GM12864 (cell line): ENCODE data around the gene UBE3B.

Experiments
- DNase-seq: peaks from one replicate; pipeline ENCODE4 v3.0.0-alpha.2; 2011; ENCODE audit warnings: low read depth
- H3K4me3 ChIP-seq: 2 replicates; pipeline ENCODE4 v1.5.1; 2011; ENCODE audit warnings: mild to moderate bottlenecking, low read depth, low read length, control low read depth
- TF ChIP-seq, protein P1 (sequence below): IDR thresholded peaks from 2 replicates; pipeline ENCODE4 v1.5.1; 2011; ENCODE audit warnings: low read depth, mild to moderate bottlenecking, moderate library complexity, low read length, control low read depth, inconsistent platforms; ENCODE audit errors: missing control alignments

UBE3B gene

DNA sequence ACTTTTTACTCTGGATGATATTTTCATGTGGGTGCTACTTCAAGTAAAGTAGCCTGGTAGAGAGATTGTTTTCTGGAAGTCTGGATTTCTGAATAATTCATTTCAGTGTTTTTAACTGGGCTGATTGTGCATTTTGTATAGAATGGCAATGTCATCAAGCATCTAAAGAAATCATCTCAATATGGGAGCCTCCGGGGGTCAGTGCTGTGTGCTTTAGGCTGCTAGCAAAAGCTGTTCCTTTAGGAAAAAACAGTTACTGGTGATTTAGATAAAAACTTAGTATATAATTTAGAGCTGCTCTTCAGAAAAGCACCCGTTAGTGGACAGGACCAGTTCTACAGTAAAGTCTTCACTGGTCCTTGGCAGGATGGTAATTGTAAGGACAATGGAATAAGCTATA, 5.1 kb downstream of the UBE3B start:
- no peak for DNase-seq
- TF ChIP-seq, protein P1, sequence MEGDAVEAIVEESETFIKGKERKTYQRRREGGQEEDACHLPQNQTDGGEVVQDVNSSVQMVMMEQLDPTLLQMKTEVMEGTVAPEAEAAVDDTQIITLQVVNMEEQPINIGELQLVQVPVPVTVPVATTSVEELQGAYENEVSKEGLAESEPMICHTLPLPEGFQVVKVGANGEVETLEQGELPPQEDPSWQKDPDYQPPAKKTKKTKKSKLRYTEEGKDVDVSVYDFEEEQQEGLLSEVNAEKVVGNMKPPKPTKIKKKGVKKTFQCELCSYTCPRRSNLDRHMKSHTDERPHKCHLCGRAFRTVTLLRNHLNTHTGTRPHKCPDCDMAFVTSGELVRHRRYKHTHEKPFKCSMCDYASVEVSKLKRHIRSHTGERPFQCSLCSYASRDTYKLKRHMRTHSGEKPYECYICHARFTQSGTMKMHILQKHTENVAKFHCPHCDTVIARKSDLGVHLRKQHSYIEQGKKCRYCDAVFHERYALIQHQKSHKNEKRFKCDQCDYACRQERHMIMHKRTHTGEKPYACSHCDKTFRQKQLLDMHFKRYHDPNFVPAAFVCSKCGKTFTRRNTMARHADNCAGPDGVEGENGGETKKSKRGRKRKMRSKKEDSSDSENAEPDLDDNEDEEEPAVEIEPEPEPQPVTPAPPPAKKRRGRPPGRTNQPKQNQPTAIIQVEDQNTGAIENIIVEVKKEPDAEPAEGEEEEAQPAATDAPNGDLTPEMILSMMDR: no peak

DNA sequence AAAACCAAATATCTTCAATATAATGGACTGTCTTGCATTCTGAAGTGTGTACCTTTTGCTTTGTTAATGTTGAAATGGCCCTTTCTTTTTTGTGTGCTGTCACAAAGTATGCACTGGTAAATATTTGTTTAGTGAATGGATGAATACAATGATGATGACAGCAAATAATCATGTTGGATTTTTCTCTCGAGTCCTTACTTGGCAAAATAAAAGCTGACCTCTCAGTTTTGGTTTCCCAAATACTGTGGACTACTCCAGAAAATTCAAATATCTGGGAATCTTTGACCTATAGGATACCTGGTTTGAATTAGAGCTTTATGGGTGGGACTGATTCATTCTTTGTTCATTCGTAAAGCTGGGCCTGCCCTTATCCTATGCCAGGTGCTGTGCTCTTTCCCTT, 5.5 kb downstream of the UBE3B start:
- H3K4me3 ChIP-seq: no peak overlapping the region
- DNase-seq: no peak
- TF ChIP-seq, protein P1: no peak

More for the DNA sequence above, 5.1 kb downstream of the UBE3B start:
- no peak overlapping the region for H3K4me3 ChIP-seq

DNA sequence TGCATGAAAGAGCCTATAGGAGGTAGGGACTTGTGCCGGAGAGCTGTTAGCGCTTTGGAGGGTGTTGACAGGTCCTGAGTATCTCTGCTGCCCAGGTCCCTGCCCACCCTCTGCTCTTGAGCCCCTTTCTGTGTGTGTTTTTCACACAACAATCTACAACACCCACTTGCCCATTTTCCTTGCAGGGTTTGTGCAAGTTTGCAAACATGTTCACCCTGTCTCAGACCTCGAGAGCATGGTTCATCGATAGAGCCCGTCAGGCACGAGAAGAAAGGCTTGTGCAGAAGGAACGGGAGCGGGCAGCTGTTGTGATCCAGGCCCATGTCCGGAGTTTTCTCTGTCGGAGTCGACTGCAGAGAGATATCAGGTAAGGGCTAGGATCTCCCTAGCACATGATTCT, 5.9 kb downstream of the UBE3B start:
- TF ChIP-seq, protein P1: no peak
- H3K4me3 ChIP-seq: no peak overlapping the region
- DNase-seq: no peak

DNA sequence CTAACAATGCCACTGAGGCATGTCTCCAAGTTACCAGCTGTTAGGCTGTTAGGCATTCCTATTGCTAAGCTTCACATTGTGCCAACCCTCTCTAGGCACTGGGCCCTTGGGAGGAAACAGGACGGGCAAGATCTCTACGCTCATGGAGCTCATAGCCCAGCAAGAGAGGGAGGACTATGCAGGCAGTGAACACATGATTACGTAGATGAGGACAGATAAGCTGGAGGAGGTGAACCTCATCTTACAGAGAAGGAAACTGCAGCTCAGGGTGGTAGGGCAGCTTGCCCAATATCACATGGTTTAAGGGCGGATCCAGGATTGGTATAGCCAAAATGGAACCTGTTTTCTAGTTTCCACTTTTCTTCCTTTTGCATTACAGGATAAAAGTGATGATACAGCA, 7.8 kb downstream of the UBE3B start:
- TF ChIP-seq, protein P1: no peak
- DNase-seq: no peak
- no peak overlapping the region for H3K4me3 ChIP-seq

DNA sequence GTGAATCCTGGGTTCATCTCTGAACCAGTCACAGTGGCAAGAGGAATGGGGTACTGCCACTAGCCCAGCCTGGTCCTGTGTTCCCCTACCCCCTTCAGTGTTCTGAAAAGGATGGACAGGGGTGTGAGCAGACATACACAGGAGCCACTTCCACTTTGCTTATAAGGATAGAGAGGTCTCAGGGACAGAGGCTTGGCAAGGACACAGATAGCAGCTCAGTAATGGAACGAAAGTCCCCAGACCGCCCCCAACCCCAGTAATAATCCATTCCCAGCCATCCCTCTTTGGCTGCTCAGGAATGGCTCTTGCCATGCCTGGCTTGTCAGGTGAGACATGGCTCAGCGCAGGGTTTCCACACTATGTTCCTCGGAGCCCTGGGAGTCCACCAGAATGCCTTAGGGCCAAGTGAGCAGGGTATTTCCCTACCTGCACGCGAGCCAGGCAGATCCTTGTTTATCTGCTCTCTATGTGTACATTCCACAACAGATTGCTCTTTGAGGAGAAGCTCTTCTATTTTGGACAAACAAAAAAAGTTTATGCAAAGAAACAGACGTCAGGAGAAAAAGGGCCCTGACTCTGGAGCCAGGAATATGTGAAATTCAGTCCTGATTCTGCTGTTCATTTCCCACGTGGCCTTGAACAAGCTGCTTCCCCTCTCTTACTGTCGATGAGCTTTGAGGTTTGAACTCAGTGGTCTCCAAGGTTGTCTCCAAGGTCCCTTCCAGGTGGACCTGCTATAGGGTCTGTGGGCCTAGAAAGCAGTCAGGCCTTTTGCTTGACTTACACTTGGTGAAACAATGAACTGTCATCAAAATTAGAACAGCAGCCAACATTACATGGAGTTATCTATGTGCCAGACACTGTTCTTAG, 10.0 kb downstream of the UBE3B start:
- no peak overlapping the region for H3K4me3 ChIP-seq
- DNase-seq: no peak
- TF ChIP-seq, protein P1: no peak

DNA sequence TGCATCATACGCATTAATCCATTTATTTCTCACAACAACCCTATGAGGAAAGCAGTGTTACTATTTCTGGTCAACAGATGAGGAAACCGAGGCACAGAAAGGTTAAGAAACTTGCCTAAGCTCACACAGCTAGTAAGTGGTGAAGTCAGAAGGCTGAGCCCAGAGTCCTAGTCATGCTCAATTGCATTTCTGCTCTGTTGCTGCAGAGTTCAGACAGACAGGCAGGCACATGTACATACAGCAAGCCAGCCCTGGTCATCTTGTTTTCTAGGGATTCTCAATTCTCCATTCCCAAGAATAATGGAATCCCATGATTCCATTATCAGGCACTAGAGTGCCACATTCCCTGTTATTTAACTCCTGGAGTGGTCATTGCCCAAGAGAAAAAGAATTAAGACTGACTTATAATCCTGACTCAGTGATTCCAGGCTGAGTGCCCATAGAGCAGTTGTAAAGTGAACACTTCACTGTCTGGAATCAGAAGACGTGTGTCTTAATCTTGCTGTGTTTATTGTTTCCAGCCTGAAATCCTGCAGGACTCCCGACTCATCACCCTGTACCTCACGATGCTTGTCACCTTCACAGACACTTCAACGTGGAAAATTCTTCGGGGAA, 10.7 kb downstream of the UBE3B start:
- DNase-seq: no peak
- TF ChIP-seq, protein P1: no peak

More for the DNA sequence above, 10.7 kb downstream of the UBE3B start:
- no peak overlapping the region for H3K4me3 ChIP-seq
